HG02763 (cell line): ENCODE measurements around the gene PPIL6.

Experiments used
- ATAC-seq: cut with Tn5 transposase; IDR thresholded peaks from one replicate; pipeline ENCODE4 v1.9.1; 2021; ENCODE audit warnings: mild to moderate bottlenecking, moderate library complexity; ENCODE audit not compliant: unreplicated experiment

PPIL6 gene

GRCh38 chr6:109449795-109450673 lies 9.6 kb upstream of the PPIL6 start:
- no peak for ATAC-seq

- no peak for ATAC-seq
These were observed 8.8 kb upstream of the PPIL6 start for GRCh38 chr6:109449064-109449794.

- no peak for ATAC-seq
These were observed 8.2 kb upstream of the PPIL6 start for GRCh38 chr6:109448615-109449014.

GRCh38 chr6:109447878-109448555 lies 7.6 kb upstream of the PPIL6 start:
- no peak for ATAC-seq

- no peak for ATAC-seq
These were observed 6.7 kb upstream of the PPIL6 start for GRCh38 chr6:109447087-109447486.

- no peak for ATAC-seq
These were observed 6.1 kb upstream of the PPIL6 start for GRCh38 chr6:109446541-109446940.

- ATAC-seq, result no peak
These were observed 5.6 kb upstream of the PPIL6 start for GRCh38 chr6:109446072-109446471.

GRCh38 chr6:109445382-109445781 lies 5.0 kb upstream of the PPIL6 start:
- ATAC-seq, result no peak

GRCh38 chr6:109443425-109443950 lies 3.1 kb upstream of the PPIL6 start:
- no peak for ATAC-seq

- no peak for ATAC-seq
These were observed 2.0 kb upstream of the PPIL6 start for GRCh38 chr6:109442393-109442924.

- ATAC-seq, result peak; percentile 19
These were observed 815 bp upstream of the PPIL6 start for GRCh38 chr6:109441069-109441816.

- ATAC-seq, result no peak
These were observed 4.4 kb downstream of the PPIL6 start for GRCh38 chr6:109436041-109436440.

- no peak for ATAC-seq
These were observed 6.0 kb downstream of the PPIL6 start for GRCh38 chr6:109434456-109434855.

- no peak for ATAC-seq
These were observed 10.9 kb downstream of the PPIL6 start for GRCh38 chr6:109429496-109429895.

- no peak for ATAC-seq
These were observed 11.4 kb downstream of the PPIL6 start for GRCh38 chr6:109428889-109429477.

GRCh38 chr6:109424946-109425345 lies 15.5 kb downstream of the PPIL6 start:
- no peak for ATAC-seq

GRCh38 chr6:109421184-109421583 lies 19.2 kb downstream of the PPIL6 start:
- ATAC-seq, result no peak

GRCh38 chr6:109420751-109421150 lies 19.7 kb downstream of the PPIL6 start:
- no peak for ATAC-seq

- no peak for ATAC-seq
These were observed 22.8 kb downstream of the PPIL6 start for GRCh38 chr6:109417646-109418045.

- no peak for ATAC-seq
These were observed 29.4 kb downstream of the PPIL6 start for GRCh38 chr6:109411034-109411433.
